Caco-2 (cell line): Measurements from ENCODE around the gene TSHZ1. TPM values are rescaled to one million over a fixed set of nuclear protein-coding genes. Genes with fewer than 3 reads are reported as not detected.

Experiments used
- BruUV-seq: library from RNA; stranded (reverse); fragments of 400-500 nt; replicated peaks from 2 replicates; lab custom pipeline; 2021; lab: Mats Ljungman, UMichigan
- CTCF ChIA-PET: fragments of 300-600 bp; sonication (Branson Sonifier 250); formaldehyde crosslinking; loops from one replicate; lab custom pipeline; 2022; ENCODE audit warnings: antibody characterized with exemption; lab: Charles Lee
- POLR2A ChIA-PET: fragments of 300-600 bp; sonication (Branson Sonifier 250); formaldehyde crosslinking; loops from one replicate; lab custom pipeline; 2022; ENCODE audit warnings: antibody characterized with exemption; lab: Charles Lee
- DNase-seq, 2 experiments: peaks; one replicate each; pipeline versions ENCODE4 v3.0.0 to v3.0.0-alpha.2; 2020 to 2022
- H3K27me3 ChIP-seq: replicated peaks from 2 replicates; pipeline ENCODE4 v1.6.0; 2011; ENCODE audit warnings: low read length; ENCODE audit not compliant: control insufficient read depth, insufficient read depth
- H3K36me3 ChIP-seq: 2 replicates; pipeline ENCODE4 v1.5.1; 2011; ENCODE audit warnings: low read length; ENCODE audit not compliant: control insufficient read depth, insufficient read depth
- H3K4me1 ChIP-seq: fragments of 250-450 bp; sonication (Bioruptor Pico); 2 replicates; pipeline ENCODE4 v1.5.1; 2020; ENCODE audit warnings: mild to moderate bottlenecking
- H3K4me3 ChIP-seq: 2 replicates; pipeline ENCODE4 v1.5.1; 2011; ENCODE audit warnings: low read depth, mild to moderate bottlenecking, control low read depth, low read length
- H3K9me3 ChIP-seq: fragments of 250-450 bp; sonication (Bioruptor Pico); 2 replicates; pipeline ENCODE4 v1.5.1; 2020; ENCODE audit warnings: mild to moderate bottlenecking, moderate library complexity
- H3K27ac Mint-ChIP-seq: one replicate; pipeline ENCODE4 v1.8.0; 2022; ENCODE audit warnings: mixed read lengths; ENCODE audit not compliant: unreplicated experiment
- H3K27me3 Mint-ChIP-seq: one replicate; pipeline ENCODE4 v1.8.0; 2022; ENCODE audit warnings: mixed read lengths; ENCODE audit not compliant: insufficient read depth, unreplicated experiment
- H3K36me3 Mint-ChIP-seq: one replicate; pipeline ENCODE4 v1.8.0; 2022; ENCODE audit warnings: mild to moderate bottlenecking, mixed read lengths; ENCODE audit not compliant: insufficient read depth, unreplicated experiment
- H3K4me1 Mint-ChIP-seq: one replicate; pipeline ENCODE4 v1.8.0; 2022; ENCODE audit warnings: low read depth, mixed read lengths; ENCODE audit not compliant: unreplicated experiment
- H3K4me3 Mint-ChIP-seq: one replicate; pipeline ENCODE4 v1.8.0; 2022; ENCODE audit warnings: mild to moderate bottlenecking, moderate library complexity, mixed read lengths; ENCODE audit not compliant: unreplicated experiment
- H3K9me3 Mint-ChIP-seq: one replicate; pipeline ENCODE4 v1.8.0; 2022; ENCODE audit warnings: mixed read lengths; ENCODE audit not compliant: unreplicated experiment
- CTCF ChIP-seq, 2 experiments: fragments of 200-600 bp in 1 of 2; IDR thresholded peaks; 1 replicate in 1 of 2; 2 replicates in 1 of 2; pipeline versions ENCODE4 v1.5.1 to v1.8.0; 2011 to 2022; ENCODE audit warnings: antibody characterized with exemption in 1 of 2, control low read depth in 1 of 2, inconsistent platforms in 1 of 2, low read depth in 1 of 2, low read length in 1 of 2, mild to moderate bottlenecking in 1 of 2, moderate library complexity in 1 of 2; ENCODE audit not compliant: insufficient read depth in 1 of 2, severe bottlenecking in 1 of 2, unreplicated experiment in 1 of 2
- intact Hi-C: fragments of 100-400 bp; cut with micrococcal nuclease; formaldehyde crosslinking; loops from one replicate; pipeline ENCODE4 v1.10.0; 2022; ENCODE audit not compliant: unreplicated experiment
- total RNA-seq: library from RNA; stranded (reverse); gene quantifications from 2 replicates; pipeline ENCODE4 v1.2.3, GENCODE V29; 2022

TSHZ1 gene
- total RNA-seq, 1 experiment from 2014 or later: 4.4 TPM

GRCh38 chr18:75336767-75337166 is 126.2 kb downstream of the TSHZ1 start:
- POLR2A ChIA-PET: no interaction called here
- CTCF ChIA-PET: no interaction called here

GRCh38 chr18:75337348-75337747 is 126.8 kb downstream of the TSHZ1 start:
- Mint-ChIP-seq H3K9me3 (no peaks in the 10 kb centered on the region), H3K4me3 (no peak overlapping the region), H3K4me1 (no peaks in the 10 kb centered on the region), H3K36me3 (no peaks in the 10 kb centered on the region), H3K27ac (no peak overlapping the region), H3K27me3 (no peaks in the 10 kb centered on the region)
- DNase-seq: no peak
- intact Hi-C loops: no loop called here
- BruUV-seq: no TSS peak
- Histone ChIP-seq H3K4me3 (no peak overlapping the region), H3K36me3 (no peaks in the 10 kb centered on the region), H3K27me3 (no peaks in the 10 kb centered on the region), H3K4me1 (no peaks in the 10 kb centered on the region), H3K9me3 (no peaks in the 10 kb centered on the region)
- ChIA-PET POLR2A (no interaction called here), CTCF (no interaction called here)
- TF ChIP-seq CTCF (IDR thresholded peaks at IDR 0.05; ENCODE audit: insufficient read depth in 1 of 2, low read depth in 1 of 2, low read length in 1 of 2, severe bottlenecking in 1 of 2, unreplicated experiment in 1 of 2): no peak

More at GRCh38 chr18:75336767-75337166, 126.2 kb downstream of the TSHZ1 start:
- no peak overlapping the region for H3K4me3 Mint-ChIP-seq
- no peaks in the 10 kb centered on the region for H3K36me3 Mint-ChIP-seq
- Histone ChIP-seq H3K9me3 (no peaks in the 10 kb centered on the region), H3K36me3 (no peaks in the 10 kb centered on the region), H3K27me3 (no peaks in the 10 kb centered on the region), H3K4me3 (no peak overlapping the region), H3K4me1 (no peaks in the 10 kb centered on the region)
- DNase-seq: no peak
- no peaks in the 10 kb centered on the region for H3K9me3 Mint-ChIP-seq
- no peaks in the 10 kb centered on the region for H3K27me3 Mint-ChIP-seq
- H3K4me1 Mint-ChIP-seq: no peaks in the 10 kb centered on the region
- no peak for TF ChIP-seq CTCF (IDR thresholded peaks at IDR 0.05; ENCODE audit: insufficient read depth in 1 of 2, low read depth in 1 of 2, low read length in 1 of 2, severe bottlenecking in 1 of 2, unreplicated experiment in 1 of 2)
- BruUV-seq: no TSS peak
- intact Hi-C loops: no loop called here
- H3K27ac Mint-ChIP-seq: no peak overlapping the region

- Mint-ChIP-seq H3K4me3 (no peak overlapping the region), H3K4me1 (no peaks in the 10 kb centered on the region), H3K27ac (no peak overlapping the region), H3K36me3 (no peaks in the 10 kb centered on the region), H3K27me3 (no peaks in the 10 kb centered on the region), H3K9me3 (no peaks in the 10 kb centered on the region)
- BruUV-seq: no TSS peak
- intact Hi-C loops: no loop called here
- ChIA-PET CTCF (no interaction called here), POLR2A (no interaction called here)
- Histone ChIP-seq H3K36me3 (no peaks in the 10 kb centered on the region), H3K4me1 (no peaks in the 10 kb centered on the region), H3K9me3 (no peaks in the 10 kb centered on the region), H3K4me3 (no peak overlapping the region), H3K27me3 (no peaks in the 10 kb centered on the region)
- no peak for DNase-seq
- no peak for TF ChIP-seq CTCF (IDR thresholded peaks at IDR 0.05; ENCODE audit: insufficient read depth in 1 of 2, low read depth in 1 of 2, low read length in 1 of 2, severe bottlenecking in 1 of 2, unreplicated experiment in 1 of 2)
These were observed 128.0 kb downstream of the TSHZ1 start for GRCh38 chr18:75338631-75339030.

Other genes starting within 250 kb of the TSHZ1 start
- gene PTGR3, start 1.7 kb upstream of the TSHZ1 start, total RNA-seq: 9.3 and 9.6 TPM in 2 replicates
- not detected in 2 replicates for gene SMIM21, start 216.9 kb downstream of the TSHZ1 start, total RNA-seq